Prostate gland (tissue), 1 donor: ENCODE measurements around the gene VPS8.
"Not testable (repeated sequence)": the region's sequence is repeated elsewhere in the genome, so short reads cannot be mapped to it uniquely, and the experiment has no call there.

ENCODE experiments used
- POLR2A ChIP-seq: fragments of 450-650 bp; IDR thresholded peaks from one replicate; pipeline ENCODE4 v1.6.1; 2016; ENCODE audit warnings: antibody characterized with exemption, mild to moderate bottlenecking
- POLR2AphosphoS5 ChIP-seq: sonication (generic); formaldehyde crosslinking; IDR thresholded peaks from one replicate; pipeline ENCODE4 v1.6.1; 2017; ENCODE audit warnings: antibody characterized with exemption

DNA sequence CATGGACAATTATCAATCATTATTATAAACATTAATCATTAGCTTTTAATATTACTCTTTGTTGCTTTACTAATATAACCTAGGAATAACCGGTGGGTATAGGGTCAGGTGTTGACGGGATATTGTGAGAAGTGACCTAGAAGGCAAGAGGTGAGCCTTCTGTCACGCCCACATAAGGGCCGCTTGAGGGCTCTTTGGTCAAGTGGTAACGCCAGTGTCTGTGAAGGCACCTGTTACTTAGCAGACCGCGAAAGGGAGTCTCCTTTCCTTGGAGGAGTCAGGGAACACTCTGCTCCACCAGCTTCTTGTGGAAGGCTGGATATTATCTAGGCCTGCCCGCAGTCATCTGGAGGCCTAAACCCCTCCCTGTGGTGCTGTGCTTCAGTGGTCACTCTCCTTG, 142.9 kb downstream of the VPS8 start:
- not testable (repeated sequence) for TF ChIP-seq POLR2AphosphoS5, POLR2A
